ENCODE results near the gene STXBP5.

DNA sequence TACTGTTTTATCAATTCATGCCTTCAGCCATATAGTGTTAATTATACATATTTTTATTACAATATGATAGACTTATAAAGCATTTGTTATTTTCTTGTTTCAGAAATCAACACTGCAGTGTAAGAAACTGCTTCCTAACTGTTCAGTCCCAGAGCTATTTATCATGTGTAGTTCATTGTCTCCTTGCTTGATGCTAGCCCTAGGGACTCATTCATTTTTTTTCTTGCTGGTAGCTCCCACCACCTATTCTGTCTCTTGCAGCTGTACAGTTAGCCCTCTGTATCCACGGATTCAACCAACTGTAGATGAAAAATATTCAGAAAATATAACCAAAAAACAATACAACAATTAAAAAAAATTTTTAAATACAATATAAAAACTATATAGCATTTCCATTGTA is 121.3 kb downstream of the STXBP5 start:
- TF ChIP-seq FOXJ3 (CRISPR knock-in tag; IDR thresholded peaks at IDR 0.05; ENCODE audit: borderline replicate concordance) = no peak
- TF ChIP-seq CTCF (CRISPR knock-in tag; IDR thresholded peaks at IDR 0.05) = no peak
- TF ChIP-seq ZNF431 (CRISPR knock-in tag; IDR thresholded peaks at IDR 0.05; ENCODE audit: borderline replicate concordance, low read depth) = no peak
- no peak for TF ChIP-seq ZNF703 (CRISPR knock-in tag; IDR thresholded peaks at IDR 0.05; ENCODE audit: borderline replicate concordance)
- no peak for TF ChIP-seq ATRX (CRISPR knock-in tag; IDR thresholded peaks at IDR 0.05; ENCODE audit: borderline replicate concordance)
- TF ChIP-seq KDM5A (IDR thresholded peaks at IDR 0.05; ENCODE audit: borderline replicate concordance, low read length) = no peak
- TF ChIP-seq DR1 (CRISPR knock-in tag; IDR thresholded peaks at IDR 0.05) = no peak
- no peak for TF ChIP-seq POLR2A (IDR thresholded peaks at IDR 0.05; ENCODE audit: insufficient read depth in 1 of 2, low read depth in 2 of 2, low read length in 2 of 2)
- TF ChIP-seq SIN3A (IDR thresholded peaks at IDR 0.05; ENCODE audit: borderline replicate concordance, low read depth, low read length) = no peak
- TF ChIP-seq ZBTB7A (CRISPR knock-in tag; IDR thresholded peaks at IDR 0.05) = no peak
